ENCODE measurements around the gene IQCK.

Gene IQCK

DNA sequence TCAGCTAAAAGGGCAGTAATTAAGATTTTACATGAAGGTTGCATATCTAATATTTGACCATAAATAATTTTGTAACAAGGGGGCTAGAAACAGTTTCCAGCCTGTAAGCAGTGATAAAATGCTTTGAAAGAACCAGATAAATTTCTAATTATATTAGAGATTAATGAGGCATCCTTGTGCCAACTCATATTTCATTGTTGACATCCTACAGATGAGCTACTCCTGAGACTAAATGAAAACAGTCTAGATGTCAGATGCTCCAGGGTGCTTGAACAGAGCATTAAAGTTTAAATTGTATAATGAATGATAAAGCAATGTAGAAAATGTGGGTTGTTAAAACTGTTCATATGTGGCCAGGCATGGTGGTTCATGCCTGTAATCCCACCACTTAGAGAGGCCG, 23.3 kb downstream of the IQCK start:
- TF ChIP-seq, protein P1, sequence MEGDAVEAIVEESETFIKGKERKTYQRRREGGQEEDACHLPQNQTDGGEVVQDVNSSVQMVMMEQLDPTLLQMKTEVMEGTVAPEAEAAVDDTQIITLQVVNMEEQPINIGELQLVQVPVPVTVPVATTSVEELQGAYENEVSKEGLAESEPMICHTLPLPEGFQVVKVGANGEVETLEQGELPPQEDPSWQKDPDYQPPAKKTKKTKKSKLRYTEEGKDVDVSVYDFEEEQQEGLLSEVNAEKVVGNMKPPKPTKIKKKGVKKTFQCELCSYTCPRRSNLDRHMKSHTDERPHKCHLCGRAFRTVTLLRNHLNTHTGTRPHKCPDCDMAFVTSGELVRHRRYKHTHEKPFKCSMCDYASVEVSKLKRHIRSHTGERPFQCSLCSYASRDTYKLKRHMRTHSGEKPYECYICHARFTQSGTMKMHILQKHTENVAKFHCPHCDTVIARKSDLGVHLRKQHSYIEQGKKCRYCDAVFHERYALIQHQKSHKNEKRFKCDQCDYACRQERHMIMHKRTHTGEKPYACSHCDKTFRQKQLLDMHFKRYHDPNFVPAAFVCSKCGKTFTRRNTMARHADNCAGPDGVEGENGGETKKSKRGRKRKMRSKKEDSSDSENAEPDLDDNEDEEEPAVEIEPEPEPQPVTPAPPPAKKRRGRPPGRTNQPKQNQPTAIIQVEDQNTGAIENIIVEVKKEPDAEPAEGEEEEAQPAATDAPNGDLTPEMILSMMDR (conservative IDR thresholded peaks at IDR 0.05; ENCODE audit: low read depth, low read length) = no peak
- DNase-seq (ENCODE audit: low read depth) = no peak
- H3K4me3 ChIP-seq (ENCODE audit: low read length) = no peak overlapping the region

DNA sequence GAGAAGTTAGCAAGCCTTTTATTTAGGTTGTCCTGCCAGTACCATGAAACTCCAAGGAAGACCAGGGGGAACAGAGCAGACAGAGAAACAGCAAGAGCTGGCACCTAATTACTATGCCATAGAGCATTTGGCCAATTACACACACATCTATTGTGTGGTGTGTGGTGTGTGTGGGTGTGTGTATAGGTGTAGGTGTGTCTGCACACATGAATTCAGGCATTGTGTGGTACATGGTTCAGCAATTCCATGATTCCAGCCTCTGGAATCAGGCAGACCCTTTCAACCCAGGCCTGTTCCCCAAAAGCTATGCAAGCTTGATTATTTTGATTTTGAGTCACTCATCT, 25.7 kb downstream of the IQCK start:
- no peak overlapping the region for H3K4me3 ChIP-seq (ENCODE audit: low read length)
- no peak for DNase-seq (ENCODE audit: low read depth)
- TF ChIP-seq, protein P1 (conservative IDR thresholded peaks at IDR 0.05; ENCODE audit: low read depth, low read length) = no peak

DNA sequence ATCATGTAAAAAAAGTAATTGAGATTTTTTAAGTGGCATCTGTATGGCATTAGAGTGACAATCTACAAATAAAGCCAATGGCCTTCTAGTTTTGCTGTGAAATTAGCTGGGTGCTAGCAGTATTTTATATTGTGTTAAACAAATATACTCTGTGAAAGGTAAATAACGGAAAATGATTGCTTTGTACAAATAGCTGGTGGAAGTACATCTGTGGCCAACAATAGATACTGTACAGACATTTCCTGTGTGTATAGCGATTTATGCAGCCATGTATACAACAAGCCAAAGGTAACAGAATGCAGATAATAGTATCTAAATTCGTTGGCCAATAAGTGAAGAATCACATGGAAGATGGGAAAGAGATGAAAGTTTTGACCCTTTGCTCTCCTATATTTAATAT, 26.6 kb downstream of the IQCK start:
- H3K4me3 ChIP-seq (ENCODE audit: low read length) = no peak overlapping the region
- DNase-seq (ENCODE audit: low read depth) = no peak
- TF ChIP-seq, protein P1 (conservative IDR thresholded peaks at IDR 0.05; ENCODE audit: low read depth, low read length) = no peak

DNA sequence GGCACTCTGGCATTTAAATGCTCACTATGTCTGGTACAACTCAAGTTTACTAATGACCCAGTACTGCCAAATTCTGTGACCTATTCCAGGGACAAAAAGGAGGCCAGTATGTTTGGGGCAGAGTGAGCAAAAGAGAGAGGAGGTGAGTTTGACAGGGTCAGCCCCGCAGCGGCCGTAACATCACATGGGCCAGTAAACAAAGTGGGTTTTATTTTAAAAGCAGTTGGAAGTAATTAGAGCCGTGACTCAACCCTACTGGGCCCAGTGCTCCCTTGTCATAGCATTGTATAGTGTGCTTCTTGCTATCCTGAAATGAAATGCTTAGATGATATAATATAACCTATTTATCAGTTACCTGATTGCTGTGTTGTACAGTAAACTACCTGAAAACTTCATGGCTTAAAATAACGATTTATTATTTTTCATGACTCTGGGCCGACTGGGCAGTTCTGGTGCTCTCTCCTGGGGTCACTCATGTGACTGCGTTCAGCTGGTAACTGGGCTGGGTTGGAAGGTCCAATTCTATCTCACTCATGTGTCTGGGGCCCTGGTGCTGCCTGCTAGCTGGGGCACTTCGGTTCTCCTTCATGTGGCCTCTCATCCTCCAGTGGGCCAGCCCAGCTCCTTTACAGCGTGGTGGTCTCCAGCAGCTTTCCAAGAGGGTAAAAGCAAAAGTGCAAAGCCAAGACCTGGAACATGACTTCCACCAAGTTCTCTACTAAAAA, 27.4 kb downstream of the IQCK start:
- TF ChIP-seq, protein P1 (conservative IDR thresholded peaks at IDR 0.05; ENCODE audit: low read depth, low read length) = no peak
- no peak for DNase-seq (ENCODE audit: low read depth)
- no peak overlapping the region for H3K4me3 ChIP-seq (ENCODE audit: low read length)

DNA sequence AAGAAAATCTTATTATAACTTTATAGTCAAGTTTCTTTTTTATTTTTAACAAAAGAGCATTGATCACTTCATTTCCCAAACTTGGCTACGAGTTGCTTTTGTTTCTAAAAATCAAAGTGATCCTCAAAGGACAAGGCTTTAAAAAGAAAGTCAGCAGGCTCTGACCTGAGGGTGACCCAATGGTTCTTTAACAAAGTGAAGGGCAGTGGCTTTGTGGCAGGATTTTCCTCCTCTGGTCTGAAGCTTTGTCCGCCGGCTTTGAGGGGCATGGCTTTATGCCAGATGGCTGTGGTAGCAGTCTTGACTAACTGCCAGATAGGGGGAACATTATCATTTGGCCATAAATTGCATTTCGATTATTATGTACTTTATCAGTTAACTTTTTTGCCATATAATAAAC, 28.5 kb downstream of the IQCK start:
- no peak for DNase-seq (ENCODE audit: low read depth)
- TF ChIP-seq, protein P1 (conservative IDR thresholded peaks at IDR 0.05; ENCODE audit: low read depth, low read length) = no peak

DNA sequence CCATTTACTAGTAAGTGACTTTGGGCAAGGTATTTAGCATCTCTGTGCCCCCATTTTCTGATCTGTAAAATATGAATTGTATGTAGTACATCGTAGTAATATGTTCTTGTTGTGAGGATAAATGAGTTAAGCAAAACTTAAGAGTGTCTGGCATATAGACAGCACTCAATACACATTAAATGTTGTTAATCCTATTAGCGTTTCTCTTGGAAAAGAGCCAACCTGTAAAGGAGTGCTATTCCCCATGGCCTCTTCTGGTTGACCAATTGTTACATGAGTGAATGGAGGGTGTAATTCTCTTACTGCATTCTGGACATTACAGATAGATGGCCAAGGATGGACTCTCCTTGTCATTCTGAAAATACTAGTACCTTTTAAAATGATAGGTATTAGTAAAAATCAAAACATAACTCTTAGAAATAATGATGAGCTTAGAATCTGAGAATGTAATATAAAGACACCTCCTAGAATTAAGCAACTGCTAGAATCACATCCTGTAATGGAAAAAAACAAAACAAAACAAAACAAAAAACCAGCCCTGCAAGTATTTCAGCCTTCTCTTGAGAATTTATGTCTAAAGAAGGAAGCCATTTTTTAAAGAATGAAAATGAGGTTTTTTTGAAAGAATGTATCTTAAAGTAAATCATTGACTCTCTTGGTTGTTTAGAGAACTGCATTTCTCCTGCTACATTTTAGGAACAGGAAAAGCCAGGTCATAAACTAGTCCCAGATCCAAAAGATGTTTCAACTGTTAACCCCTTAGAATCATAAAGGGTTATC, 30.5 kb downstream of the IQCK start:
- TF ChIP-seq, protein P1 (conservative IDR thresholded peaks at IDR 0.05; ENCODE audit: low read depth, low read length) = no peak
- peak; percentile 63 for DNase-seq (ENCODE audit: low read depth)
- no peak overlapping the region for H3K4me3 ChIP-seq (ENCODE audit: low read length)

More for the DNA sequence above, 28.5 kb downstream of the IQCK start:
- no peak overlapping the region for H3K4me3 ChIP-seq (ENCODE audit: low read length)

Data from retinal pigment epithelial cell (primary cell).